ACHN (cell line): ENCODE data around the gene PGA4.
"Not testable (repeated sequence)": the region's sequence is repeated elsewhere in the genome, so short reads cannot be mapped to it uniquely, and the experiment has no call there.

ENCODE experiments used
- DNase-seq: peaks from one replicate; pipeline ENCODE4 v3.0.0-alpha.2; 2015
- in situ Hi-C: cut with HindIII; loops from 2 replicates; pipeline ENCODE4 v1.10.0; 2017; ENCODE audit warnings: low sequenced_read_pairs, low pct_ligation_motif_present, low pct_unique_long_range_greater_than_20kb

The PGA4 gene

DNA sequence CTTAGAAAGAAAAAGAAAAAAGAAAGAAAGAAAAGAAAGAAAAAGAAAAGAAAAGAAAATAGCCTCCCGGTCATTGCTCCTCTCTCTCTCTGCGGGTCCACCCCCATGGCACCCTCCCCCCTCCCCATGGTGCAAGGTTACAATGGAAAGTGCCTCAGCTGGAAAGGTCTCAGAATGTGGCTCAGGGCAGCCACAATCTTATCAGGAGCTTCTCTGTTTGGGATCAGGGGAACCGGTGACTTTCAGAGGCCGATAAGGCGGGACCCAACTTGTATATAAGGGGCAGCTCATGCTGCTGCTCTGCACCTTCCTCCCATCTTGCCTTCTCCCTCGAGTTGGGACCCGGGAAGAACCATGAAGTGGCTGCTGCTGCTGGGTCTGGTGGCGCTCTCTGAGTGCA lies at the start of gene PGA4:
PGA4 (plus strand) TSS at position 301 of the 400 bp plus-strand sequence; CDS start at position 355, 54 bp downstream.
- in situ Hi-C loops, DNase-seq: not testable (repeated sequence)

DNA sequence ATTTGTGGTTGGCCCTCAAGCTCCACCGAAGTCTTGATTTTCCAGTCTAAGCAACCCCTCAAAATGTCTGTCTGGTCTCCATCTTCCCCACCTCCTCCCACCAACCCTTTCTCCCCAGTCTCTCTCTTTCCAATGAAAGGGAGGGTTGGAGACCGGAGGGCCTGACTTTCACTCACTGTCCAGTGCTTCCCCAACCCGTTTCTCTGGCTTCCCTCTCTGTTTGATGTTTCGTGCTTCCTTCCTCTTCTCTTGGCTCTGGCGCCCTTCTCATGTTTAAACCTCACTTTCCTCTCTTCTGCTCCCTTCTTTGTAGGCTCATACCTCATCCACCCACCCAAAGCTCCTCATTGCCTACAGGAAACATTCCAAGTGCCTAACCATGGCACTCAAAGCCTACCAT lies 49.8 kb upstream of the PGA4 start:
- in situ Hi-C loops, result no loop called here
- DNase-seq, result no peak

GRCh38 chr11:61172888-61173287 lies 49.3 kb upstream of the PGA4 start:
- in situ Hi-C loops, result no loop called here
- no peak for DNase-seq

GRCh38 chr11:61173456-61173855 lies 48.7 kb upstream of the PGA4 start:
- in situ Hi-C loops, result no loop called here
- no peak for DNase-seq

GRCh38 chr11:61174273-61174672 lies 47.9 kb upstream of the PGA4 start:
- no peak for DNase-seq
- in situ Hi-C loops, result no loop called here

- in situ Hi-C loops, result no loop called here
- DNase-seq, result no peak
Observed at GRCh38 chr11:61174949-61175348, 47.2 kb upstream of the PGA4 start.

- no peak for DNase-seq
Observed at GRCh38 chr11:61176446-61176845, 45.7 kb upstream of the PGA4 start.

GRCh38 chr11:61180205-61180604 lies 41.9 kb upstream of the PGA4 start:
- in situ Hi-C loops, DNase-seq: not testable (repeated sequence)

More at GRCh38 chr11:61176446-61176845, 45.7 kb upstream of the PGA4 start:
- in situ Hi-C loops, result no loop called here

DNA sequence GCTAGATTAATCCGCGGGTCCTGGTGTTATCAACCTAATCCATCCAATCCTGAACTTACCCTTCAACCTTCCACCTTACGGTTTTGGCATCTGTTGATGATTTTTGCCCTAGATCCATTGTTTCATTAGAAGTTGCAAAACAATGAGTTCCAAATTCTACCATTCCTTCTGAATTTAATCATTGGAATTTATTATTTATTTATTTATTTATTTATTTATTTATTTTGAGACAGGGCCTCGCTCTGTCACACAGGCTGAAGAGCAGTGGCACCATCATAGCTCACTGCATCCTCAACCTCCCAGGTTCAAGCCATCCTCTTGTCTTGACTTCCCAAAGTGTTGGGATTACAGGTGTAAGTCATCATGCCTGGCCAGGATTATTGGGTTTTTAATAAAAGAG lies 40.7 kb upstream of the PGA4 start:
- in situ Hi-C loops, result no loop called here
- DNase-seq, result no peak

DNA sequence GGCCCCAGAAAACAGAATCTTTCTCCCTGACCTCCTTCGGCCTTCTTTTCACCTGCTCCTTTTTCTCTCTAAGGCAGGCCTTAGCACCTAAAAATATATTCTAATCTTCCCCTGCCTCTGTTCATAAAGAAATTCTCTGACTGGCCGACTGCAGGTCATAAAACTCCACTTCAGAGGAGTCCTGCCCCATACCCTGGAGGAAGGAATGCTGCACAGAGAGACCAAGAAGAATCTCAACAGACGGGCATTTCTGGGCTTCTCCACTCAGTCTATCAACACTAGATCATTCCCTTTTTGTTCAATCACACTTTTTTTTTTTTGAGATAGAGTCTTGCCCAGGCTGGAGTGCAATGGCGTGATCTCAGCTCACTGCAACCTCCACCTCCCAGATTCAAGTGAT lies 38.5 kb upstream of the PGA4 start:
- in situ Hi-C loops, result no loop called here
- DNase-seq, result no peak

- in situ Hi-C loops, result no loop called here
Observed at GRCh38 chr11:61186504-61186903, 35.6 kb upstream of the PGA4 start.

GRCh38 chr11:61187505-61188130 lies 34.5 kb upstream of the PGA4 start:
- DNase-seq, result peak; percentile 74
- in situ Hi-C loops, result no loop called here

More at GRCh38 chr11:61186504-61186903, 35.6 kb upstream of the PGA4 start:
- DNase-seq, result no peak

GRCh38 chr11:61189933-61190332 lies 32.2 kb upstream of the PGA4 start:
- in situ Hi-C loops, result no loop called here
- no peak for DNase-seq

GRCh38 chr11:61193596-61193995 lies 28.6 kb upstream of the PGA4 start:
- in situ Hi-C loops, result no loop called here

DNA sequence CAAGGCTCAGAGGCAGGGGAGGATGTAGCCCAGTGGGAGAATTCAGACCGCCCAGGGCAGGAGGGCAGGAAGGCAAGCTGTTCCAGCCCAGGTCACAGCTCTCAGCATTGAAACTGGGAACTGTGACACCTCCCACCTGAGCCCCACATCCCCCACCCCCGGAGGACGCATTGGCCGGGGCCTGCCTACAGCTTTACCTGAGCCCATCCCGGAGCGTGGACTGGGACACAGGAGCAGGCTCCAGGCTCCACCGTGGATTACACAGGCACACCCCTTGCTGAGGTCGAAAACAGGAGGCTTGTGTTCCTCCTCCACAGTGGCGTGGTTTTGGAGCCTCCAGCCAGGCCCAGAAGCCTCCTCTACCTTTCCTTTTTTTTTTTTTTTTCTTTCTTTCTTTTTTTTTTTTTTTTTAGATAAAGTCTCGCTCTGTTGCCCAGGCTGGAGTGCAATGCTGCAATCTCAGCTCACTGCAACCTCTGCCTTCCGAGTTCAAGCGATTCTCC lies 27.9 kb upstream of the PGA4 start:
- in situ Hi-C loops, result no loop called here

More at GRCh38 chr11:61193596-61193995, 28.6 kb upstream of the PGA4 start:
- DNase-seq, result no peak

GRCh38 chr11:61194981-61195695 lies 27.0 kb upstream of the PGA4 start:
- in situ Hi-C loops, result no loop called here
- no peak for DNase-seq

More for the DNA sequence above, 27.9 kb upstream of the PGA4 start:
- no peak for DNase-seq

DNA sequence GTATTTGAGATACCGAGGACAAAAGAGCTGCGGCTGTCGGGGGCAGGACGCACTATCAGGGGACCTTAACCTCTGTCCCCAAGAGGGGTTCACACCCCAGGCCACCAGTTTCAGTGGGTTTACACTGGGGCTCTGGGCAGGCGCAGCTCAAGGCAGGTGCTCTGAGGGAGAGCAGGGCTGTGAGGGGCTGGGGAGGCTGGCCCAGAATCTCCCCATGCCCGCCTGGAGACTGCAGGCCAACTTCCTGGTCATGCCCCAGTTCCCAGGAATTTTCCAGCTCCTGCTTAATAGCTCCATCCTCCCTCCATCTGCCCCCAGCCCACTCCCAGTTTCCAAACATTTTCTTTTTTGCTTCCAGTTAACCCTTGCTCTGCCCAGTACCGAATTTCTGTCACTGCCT lies 26.4 kb upstream of the PGA4 start:
- in situ Hi-C loops, result no loop called here
- peak; percentile 18 for DNase-seq

DNA sequence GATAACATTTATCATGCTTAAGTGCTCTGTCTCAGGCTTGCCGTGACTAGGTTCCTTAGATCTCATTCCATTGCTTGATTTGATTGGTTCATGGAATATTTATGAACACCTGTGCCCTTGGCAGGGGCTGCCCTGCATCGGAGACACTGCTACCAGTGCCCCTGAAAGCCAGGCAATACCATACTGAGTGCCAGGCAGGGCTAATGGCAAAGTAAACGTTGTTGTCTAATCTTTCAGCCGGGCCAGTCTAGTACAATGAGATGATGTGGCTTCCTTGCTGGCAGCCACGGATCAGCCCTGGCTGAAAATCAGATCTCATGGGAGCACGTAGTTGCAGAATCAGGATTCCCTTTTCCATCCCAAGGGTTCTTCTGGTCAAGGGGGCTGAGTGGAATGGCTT lies 23.8 kb upstream of the PGA4 start:
- DNase-seq, result no peak

DNA sequence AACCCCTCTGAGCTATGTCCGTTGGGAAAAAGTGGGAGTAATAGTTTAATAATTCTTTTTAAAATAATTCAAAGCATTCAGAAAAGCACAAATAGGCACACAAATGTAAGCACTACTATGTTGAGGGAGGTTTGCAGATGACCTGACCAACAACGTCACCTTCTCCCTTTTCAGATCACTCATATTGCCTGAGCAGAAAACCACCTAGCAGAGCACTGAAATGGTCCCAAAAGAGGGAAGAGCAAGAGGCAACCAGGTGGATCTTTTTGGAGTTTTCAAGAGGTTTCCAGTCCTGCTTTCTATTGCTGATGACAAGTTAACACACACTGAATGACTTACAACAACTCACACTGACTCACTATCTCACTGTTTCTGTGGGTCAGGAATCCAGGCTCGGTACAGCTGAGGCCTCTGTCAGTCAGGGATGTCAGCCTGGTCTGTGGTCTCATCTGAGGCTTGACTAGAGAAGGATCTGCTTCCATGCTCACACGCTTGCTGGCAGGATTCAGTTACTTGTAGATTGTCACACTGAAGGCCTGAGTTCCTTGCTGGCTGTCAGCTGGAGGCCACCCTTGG lies 23.1 kb upstream of the PGA4 start:
- in situ Hi-C loops, result no loop called here
- no peak for DNase-seq

More for the DNA sequence above, 23.8 kb upstream of the PGA4 start:
- in situ Hi-C loops, result no loop called here
